IMR-90 (cell line): ENCODE data around the gene AGAP1. TPM values are rescaled to one million over a fixed set of nuclear protein-coding genes. Genes with fewer than 3 reads are reported as not detected.
A peak's percentile ranks its signal among the peaks of the same experiment; 100 is the strongest.

ENCODE experiments used
- ATAC-seq: fragments of 200-7000 bp; cut with Tn5 transposase; 2 replicates; pipeline ENCODE4 v1.9.1; 2020; ENCODE audit warnings: low read depth, mild to moderate bottlenecking, moderate library complexity
- BruUV-seq: library from RNA; stranded (reverse); fragments of 400-500 nt; replicated peaks from 2 replicates; lab custom pipeline; 2021; lab: Mats Ljungman, UMichigan
- CTCF ChIA-PET: fragments of 300-600 bp; formaldehyde crosslinking; extraction: SDS; loops from one replicate; lab custom pipeline; 2021; ENCODE audit warnings: antibody characterized with exemption; lab: Yijun Ruan, JAX
- POLR2A ChIA-PET: fragments of 300-600 bp; sonication (Branson Sonifier 250); formaldehyde crosslinking; loops from one replicate; lab custom pipeline; 2022; ENCODE audit warnings: antibody characterized with exemption; ENCODE audit not compliant: unreplicated experiment; lab: Charles Lee
- DNase-seq: peaks from one replicate; pipeline ENCODE4 v3.0.0; 2013
- H2AFZ ChIP-seq: replicated peaks from 2 replicates; pipeline ENCODE3; 2013; ENCODE audit warnings: low read length, mild to moderate bottlenecking; ENCODE audit not compliant: poor library complexity
- H2AK5ac ChIP-seq: 2 replicates; pipeline ENCODE4 v1.6.1; 2013; ENCODE audit warnings: low read depth, low read length, inconsistent platforms
- H2AK9ac ChIP-seq: replicated peaks from 2 replicates; pipeline ENCODE3; 2013; ENCODE audit warnings: mild to moderate bottlenecking, low read depth, low read length, moderate library complexity; ENCODE audit not compliant: poor library complexity
- H2BK120ac ChIP-seq: 2 replicates; pipeline ENCODE4 v1.6.1; 2013; ENCODE audit warnings: low read depth, low read length, inconsistent platforms
- H2BK15ac ChIP-seq: 3 replicates; pipeline ENCODE4 v1.6.1; 2013; ENCODE audit warnings: low read depth, low read length, inconsistent platforms
- H2BK20ac ChIP-seq: 2 replicates; pipeline ENCODE4 v1.6.1; 2013; ENCODE audit warnings: low read depth, mild to moderate bottlenecking, inconsistent platforms, low read length, moderate library complexity
- H2BK5ac ChIP-seq: 2 replicates; pipeline ENCODE4 v1.6.1; 2013; ENCODE audit warnings: mild to moderate bottlenecking, low read depth, low read length, inconsistent platforms; ENCODE audit not compliant: poor library complexity, severe bottlenecking
- H3K14ac ChIP-seq: replicated peaks from 2 replicates; pipeline ENCODE4 v1.6.1; 2013; ENCODE audit warnings: low read depth, low read length, inconsistent platforms
- H3K18ac ChIP-seq: 2 replicates; pipeline ENCODE4 v1.6.1; 2013; ENCODE audit warnings: low read depth, low read length, control low read depth
- H3K23ac ChIP-seq: 2 replicates; pipeline ENCODE4 v1.6.1; 2013; ENCODE audit warnings: low read depth, low read length, inconsistent platforms
- H3K27ac ChIP-seq: 2 replicates; pipeline ENCODE4 v1.5.1; 2013; ENCODE audit warnings: mild to moderate bottlenecking, control low read depth, low read length; ENCODE audit not compliant: insufficient read depth
- H3K27me3 ChIP-seq: 2 replicates; pipeline ENCODE4 v1.6.1; 2013; ENCODE audit warnings: low read length; ENCODE audit not compliant: control insufficient read depth, insufficient read depth
- H3K36me3 ChIP-seq: 2 replicates; pipeline ENCODE4 v1.6.1; 2013; ENCODE audit warnings: low read length, mixed read lengths; ENCODE audit not compliant: control insufficient read depth, insufficient read depth
- H3K4ac ChIP-seq: 2 replicates; pipeline ENCODE4 v1.6.1; 2013; ENCODE audit warnings: low read depth, low read length, inconsistent platforms
- H3K4me1 ChIP-seq: 2 replicates; pipeline ENCODE4 v1.6.1; 2013; ENCODE audit warnings: low read length, mixed read lengths; ENCODE audit not compliant: control insufficient read depth, insufficient read depth
- H3K4me2 ChIP-seq: 2 replicates; pipeline ENCODE4 v1.6.1; 2013; ENCODE audit warnings: low read depth, mild to moderate bottlenecking, control low read depth, low read length, moderate library complexity
- H3K4me3 ChIP-seq: 2 replicates; pipeline ENCODE4 v1.5.1; 2013; ENCODE audit warnings: low read depth, mild to moderate bottlenecking, control low read depth, low read length, moderate library complexity; ENCODE audit not compliant: insufficient read depth
- H3K56ac ChIP-seq: 2 replicates; pipeline ENCODE4 v1.6.1; 2013; ENCODE audit warnings: low read length, inconsistent platforms; ENCODE audit not compliant: insufficient read depth; ENCODE audit errors: extremely low read depth
- H3K79me1 ChIP-seq, 2 experiments: 2 replicates each; pipeline ENCODE4 v1.6.1; 2013; ENCODE audit warnings: low read length in 2 of 2, inconsistent platforms in 1 of 2, low read depth in 1 of 2
- H3K9ac ChIP-seq: 2 replicates; pipeline ENCODE4 v1.6.1; 2013; ENCODE audit warnings: low read depth, low read length, control low read depth
- H3K9me1 ChIP-seq: 2 replicates; pipeline ENCODE4 v1.6.1; 2013; ENCODE audit warnings: low read length, inconsistent platforms; ENCODE audit not compliant: insufficient read depth
- H3K9me3 ChIP-seq: 2 replicates; pipeline ENCODE4 v1.6.1; 2013; ENCODE audit warnings: low read length; ENCODE audit not compliant: control insufficient read depth, insufficient read depth
- H4K20me1 ChIP-seq: 2 replicates; pipeline ENCODE4 v1.6.1; 2013; ENCODE audit warnings: low read length, inconsistent platforms; ENCODE audit not compliant: insufficient read depth
- H4K5ac ChIP-seq: 2 replicates; pipeline ENCODE4 v1.6.1; 2013; ENCODE audit warnings: mild to moderate bottlenecking, low read depth, low read length, control low read depth
- H4K8ac ChIP-seq, 2 experiments: 2 replicates each; pipeline ENCODE4 v1.6.1; 2013; ENCODE audit warnings: low read depth in 2 of 2, low read length in 2 of 2, control low read depth in 1 of 2, inconsistent platforms in 1 of 2
- H4K91ac ChIP-seq: 2 replicates; pipeline ENCODE4 v1.6.1; 2013; ENCODE audit warnings: low read depth, low read length, inconsistent platforms; ENCODE audit not compliant: insufficient read depth
- RAD21 ChIP-seq: IDR thresholded peaks from 2 replicates; pipeline ENCODE4 v1.6.1; 2012; ENCODE audit warnings: low read length, improper control_type of control experiment
- WGBS, 2 experiments: methylation state at CpG; one replicate each; pipeline versions ENCODE4 v1.1.5 to v1.1.7; 2013; ENCODE audit warnings: missing lambda C conversion rate in 2 of 2; ENCODE audit not compliant: insufficient read length in 1 of 2; ENCODE audit errors: extremely low coverage in 2 of 2; 5-methylcytosine and 5-hydroxymethylcytosine counted together
- dilution Hi-C: fragments of 300-500 bp; cut with HindIII; formaldehyde crosslinking; loops from one replicate; pipeline ENCODE4 v1.14.3; 2018; ENCODE audit warnings: low sequenced_read_pairs; ENCODE audit not compliant: unreplicated experiment
- in situ Hi-C: fragments of 300-500 bp; cut with MboI; formaldehyde crosslinking; loops from 3 replicates; pipeline ENCODE4 v1.14.3; 2019; ENCODE audit warnings: low sequenced_read_pairs, inconsistent platforms, mixed read lengths
- intact Hi-C: fragments of 100-400 bp; cut with micrococcal nuclease; formaldehyde crosslinking; loops from 2 replicates; pipeline ENCODE4 v1.10.0; 2022
- polyA plus RNA-seq, 3 experiments: library from polyadenylated mRNA; depleted of rRNA; stranded (reverse); fragments of >200 nt; gene quantifications; 2 replicates each; pipeline ENCODE4 v1.2.3, GENCODE V29; 2012; ENCODE audit warnings: low replicate concordance in 1 of 3
- total RNA-seq: library from RNA; depleted of rRNA; stranded (reverse); fragments of >200 nt; gene quantifications from 2 replicates; pipeline ENCODE4 v1.2.3, GENCODE V29; 2012
- TF ChIP-seq, protein P1 (sequence below): fragments of 150-350 bp; IDR thresholded peaks from 2 replicates; pipeline ENCODE4 v1.6.1; 2016; ENCODE audit warnings: low read depth, mild to moderate bottlenecking, low read length, moderate library complexity, borderline replicate concordance
- TF ChIP-seq, protein P2 (sequence below): conservative IDR thresholded peaks from 2 replicates; pipeline ENCODE4 v1.5.1; 2012; ENCODE audit warnings: mild to moderate bottlenecking, low read depth, low read length, improper control_type of control experiment

Gene AGAP1
- total and polyA plus RNA-seq, 2 of the 4 experiments (the other 2 are of a cell fraction): 15.1 to 16.4 TPM

DNA sequence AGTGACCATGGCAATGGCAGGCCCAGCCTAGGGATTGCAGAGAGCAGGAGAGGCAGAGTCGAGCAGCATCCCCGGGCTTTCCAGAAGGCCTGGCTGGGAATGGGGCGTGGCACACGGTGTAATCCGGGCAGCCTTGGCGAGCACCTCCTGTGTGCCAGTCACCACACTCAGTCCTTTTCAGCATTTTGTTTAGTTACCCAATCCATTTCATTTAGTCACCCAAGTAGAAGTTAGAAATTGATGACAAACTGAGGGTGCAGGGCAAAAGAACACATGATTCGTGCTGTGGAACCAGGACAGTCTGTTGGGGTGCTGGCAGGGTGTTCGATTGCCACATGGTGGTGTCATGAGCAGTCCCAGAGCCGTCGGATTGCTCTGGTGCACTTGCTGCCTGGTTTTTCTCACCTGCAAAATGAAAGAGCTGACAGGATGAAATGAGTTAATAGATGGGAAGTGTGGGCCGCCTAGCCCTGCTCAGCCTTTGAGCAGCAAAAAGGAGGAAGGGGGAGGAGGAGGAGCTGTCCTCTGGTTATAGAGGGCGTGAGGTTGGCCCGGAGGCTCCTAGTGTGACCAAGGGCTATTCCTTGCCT is 299.4 kb downstream of the AGAP1 start:
- intact Hi-C loops: no loop called here
- ATAC-seq: peak; percentile 60
- Histone ChIP-seq H3K56ac (no peak overlapping the region), H3K9ac (no peak overlapping the region), H4K20me1 (no peaks in the 10 kb centered on the region), H3K79me1 (no peaks in the 10 kb centered on the region), H3K18ac (no peak overlapping the region), H3K23ac (no peak overlapping the region), H4K91ac (no peak overlapping the region), H2BK15ac (no peak overlapping the region), H2BK5ac (no peak overlapping the region), H3K36me3 (peaks cover 5% of the 10 kb centered on the region; the same call in 1 of the 2 replicates), H2AK5ac (no peak overlapping the region), H3K4me3 (no peak overlapping the region), H3K27me3 (no peaks in the 10 kb centered on the region), H4K8ac (no peak overlapping the region), H3K27ac (no peak overlapping the region), H3K4me1 (no peaks in the 10 kb centered on the region), H3K4me2 (no peak overlapping the region), H3K9me1 (0 out of 2 replicates have a peak, but pooled peaks cover 2% of the 10 kb centered on the region), H2AK9ac (no peak overlapping the region), H3K14ac (no peak overlapping the region), H3K9me3 (no peaks in the 10 kb centered on the region), H2AFZ (peak overlapping the region; percentile 35), H2BK120ac (no peak overlapping the region), H4K5ac (no peak overlapping the region), H2BK20ac (no peak overlapping the region), H3K4ac (no peak overlapping the region)
- dilution Hi-C loops: loop anchor here (25.0 kb wide), 1 partner anchor 394 kb away; no protein-coding TSS in a partner anchor
- WGBS, 2 experiments: 83% methylated on average over 1 of the region's 13 CpGs; no CpG with 5 or more reads in 1 of the 2 experiments
- peak; percentile 24 for DNase-seq
- in situ Hi-C loops: loop anchor here (25.0 kb wide), 1 partner anchor 519 kb away; no protein-coding TSS in a partner anchor
- POLR2A ChIA-PET: no interaction called here
- CTCF ChIA-PET: interaction anchor here (1.1 to 1.2 kb wide), 2 partner anchors 27 to 369 kb away, joined by 3 read pairs; no protein-coding TSS in a partner anchor
- TF ChIP-seq RAD21: peak; percentile 22; the same call in 1 of the 2 replicates
- TF ChIP-seq, protein P1, sequence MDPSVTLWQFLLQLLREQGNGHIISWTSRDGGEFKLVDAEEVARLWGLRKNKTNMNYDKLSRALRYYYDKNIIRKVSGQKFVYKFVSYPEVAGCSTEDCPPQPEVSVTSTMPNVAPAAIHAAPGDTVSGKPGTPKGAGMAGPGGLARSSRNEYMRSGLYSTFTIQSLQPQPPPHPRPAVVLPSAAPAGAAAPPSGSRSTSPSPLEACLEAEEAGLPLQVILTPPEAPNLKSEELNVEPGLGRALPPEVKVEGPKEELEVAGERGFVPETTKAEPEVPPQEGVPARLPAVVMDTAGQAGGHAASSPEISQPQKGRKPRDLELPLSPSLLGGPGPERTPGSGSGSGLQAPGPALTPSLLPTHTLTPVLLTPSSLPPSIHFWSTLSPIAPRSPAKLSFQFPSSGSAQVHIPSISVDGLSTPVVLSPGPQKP: no peak
- TF ChIP-seq, protein P2, sequence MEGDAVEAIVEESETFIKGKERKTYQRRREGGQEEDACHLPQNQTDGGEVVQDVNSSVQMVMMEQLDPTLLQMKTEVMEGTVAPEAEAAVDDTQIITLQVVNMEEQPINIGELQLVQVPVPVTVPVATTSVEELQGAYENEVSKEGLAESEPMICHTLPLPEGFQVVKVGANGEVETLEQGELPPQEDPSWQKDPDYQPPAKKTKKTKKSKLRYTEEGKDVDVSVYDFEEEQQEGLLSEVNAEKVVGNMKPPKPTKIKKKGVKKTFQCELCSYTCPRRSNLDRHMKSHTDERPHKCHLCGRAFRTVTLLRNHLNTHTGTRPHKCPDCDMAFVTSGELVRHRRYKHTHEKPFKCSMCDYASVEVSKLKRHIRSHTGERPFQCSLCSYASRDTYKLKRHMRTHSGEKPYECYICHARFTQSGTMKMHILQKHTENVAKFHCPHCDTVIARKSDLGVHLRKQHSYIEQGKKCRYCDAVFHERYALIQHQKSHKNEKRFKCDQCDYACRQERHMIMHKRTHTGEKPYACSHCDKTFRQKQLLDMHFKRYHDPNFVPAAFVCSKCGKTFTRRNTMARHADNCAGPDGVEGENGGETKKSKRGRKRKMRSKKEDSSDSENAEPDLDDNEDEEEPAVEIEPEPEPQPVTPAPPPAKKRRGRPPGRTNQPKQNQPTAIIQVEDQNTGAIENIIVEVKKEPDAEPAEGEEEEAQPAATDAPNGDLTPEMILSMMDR: peak; percentile 22; the same call in 1 of the 2 replicates
- no TSS peak for BruUV-seq
